ENCODE data around the gene CACNA2D4. TPM values are rescaled to one million over a fixed set of nuclear protein-coding genes. Genes with fewer than 3 reads are reported as not detected.

Gene CACNA2D4
- total and polyA plus RNA-seq, 2 donors (not counting 3 experiments of a cell fraction or from before 2014, with no cell fraction given): 0.58 to 0.73 TPM

- BruUV-seq (replicated peaks): no TSS peak
- H3K79me2 ChIP-seq (ENCODE audit: control insufficient read depth, insufficient read depth, low read length): no peaks in the 10 kb centered on the region
- no peaks in the 10 kb centered on the region for H3K9me3 ChIP-seq (replicated peaks; ENCODE audit: control insufficient read depth, insufficient read depth, low read length)
- H3K9me1 ChIP-seq (replicated peaks; ENCODE audit: control insufficient read depth, extremely low read depth, insufficient read depth, low read length): no peaks in the 10 kb centered on the region
- H2AFZ ChIP-seq (ENCODE audit: low read depth, low read length): no peak overlapping the region
- no peaks in the 10 kb centered on the region for H3K36me3 ChIP-seq (ENCODE audit: control insufficient read depth in 2 of 2, extremely low read depth in 1 of 2, insufficient read depth in 2 of 2, low read length in 2 of 2)
- dilution Hi-C loops (cut with MboI; ENCODE audit: extremely low pct_ligation_motif_present, low sequenced_read_pairs) (no loop called here), intact Hi-C loops (cut with micrococcal nuclease) (no loop called here)
- DNase-seq (ENCODE audit: low read depth, low spot score) (no peak), FAIRE-seq (no peak)
- peaks cover 0 to 4% of the 10 kb centered on the region in 2 experiments for H3K27me3 ChIP-seq (ENCODE audit: control insufficient read depth in 2 of 2, insufficient read depth in 2 of 2, low read length in 2 of 2)
- ChIA-PET POLR2A (no interaction called here), CTCF (no interaction called here)
- no peaks in the 10 kb centered on the region for H4K20me1 ChIP-seq (replicated peaks; ENCODE audit: control insufficient read depth, extremely low read depth, insufficient read depth, low read length)
- no peak overlapping the region for H3K27ac ChIP-seq (ENCODE audit: insufficient read depth, low read depth, low read length)
- TF ChIP-seq GATA2 (IDR thresholded peaks at IDR 0.05; ENCODE audit: insufficient read depth, insufficient read length, low read depth, low read length) (no peak), MAX (IDR thresholded peaks at IDR 0.05; ENCODE audit: insufficient read depth, insufficient read length) (no peak), CTCF (IDR thresholded peaks at IDR 0.05; ENCODE audit: extremely low read depth in 1 of 2, insufficient read depth in 1 of 2, low read depth in 1 of 2, low read length in 2 of 2) (no peak), POLR2A (IDR thresholded peaks at IDR 0.05; ENCODE audit: low read depth, low read length) (no peak), JUN (IDR thresholded peaks at IDR 0.05; ENCODE audit: borderline replicate concordance, insufficient read depth, insufficient read length, low read depth) (no peak), EZH2 (IDR thresholded peaks at IDR 0.05; ENCODE audit: borderline replicate concordance, low read depth, low read length, severe bottlenecking) (no peak), MYC (IDR thresholded peaks at IDR 0.05; ENCODE audit: low read depth, low read length) (no peak), POLR2AphosphoS5 (IDR thresholded peaks at IDR 0.05; ENCODE audit: insufficient read depth, low read depth, low read length) (no peak), FOS (IDR thresholded peaks at IDR 0.05; ENCODE audit: borderline replicate concordance, insufficient read depth, low read length) (no peak)
- no peak overlapping the region for H3K9ac ChIP-seq (replicated peaks; ENCODE audit: extremely low read depth, insufficient read depth, low read length)
- H3K4me1 ChIP-seq (ENCODE audit: control insufficient read depth, extremely low read depth, insufficient read depth, low read length): no peaks in the 10 kb centered on the region
- no peak overlapping the region for H3K4me3 ChIP-seq (replicated peaks in 1 of 3; ENCODE audit: insufficient read depth in 1 of 3, low read depth in 1 of 3, low read length in 3 of 3)
- H3K4me2 ChIP-seq (ENCODE audit: insufficient read depth, low read length): no peak overlapping the region
Measured at GRCh38 chr12:1864456-1864855, 54.0 kb downstream of the CACNA2D4 start.

Measured in endothelial cell of umbilical vein (primary cell).